Gastrocnemius medialis (tissue), 4 donors: ENCODE data around the gene METTL4. TPM values are rescaled to one million over a fixed set of nuclear protein-coding genes. Genes with fewer than 3 reads are reported as not detected.

Experiments
- ATAC-seq, 2 donors: fragments of 150-250 bp; one replicate each; pipeline ENCODE4 v1.9.1; 2016
- DNase-seq, 2 donors: peaks; one replicate each; pipeline ENCODE4 v3.0.0-alpha.2; 2019
- H3K27ac ChIP-seq, 4 donors: fragments of 200-600 bp; sonication (generic); 1 replicate in 1 of 4; 2 replicates in 3 of 4; pipeline ENCODE4 v1.5.1; 2016 to 2018; ENCODE audit warnings: mild to moderate bottlenecking in 2 of 4, moderate library complexity in 1 of 4
- H3K27me3 ChIP-seq, 3 donors: fragments of 200-600 bp; sonication (generic) in 2 of 3; 1 replicate in 1 of 3; 2 replicates in 2 of 3; pipeline versions ENCODE4 v1.5.1 to v1.6.0; 2016 to 2019; ENCODE audit warnings: mild to moderate bottlenecking in 1 of 3, moderate library complexity in 1 of 3
- H3K36me3 ChIP-seq, 2 donors: fragments of 200-600 bp; sonication (generic) in 1 of 2; one replicate each; pipeline ENCODE4 v1.5.1; 2017 to 2018
- H3K4me1 ChIP-seq, 2 donors: fragments of 200-600 bp; sonication (generic) in 1 of 2; one replicate each; pipeline ENCODE4 v1.5.1; 2016 to 2017; ENCODE audit warnings: mild to moderate bottlenecking in 2 of 2
- H3K4me3 ChIP-seq, 4 donors: fragments of 200-600 bp; sonication (generic) in 3 of 4; 1 replicate in 1 of 4; 2 replicates in 3 of 4; pipeline ENCODE4 v1.5.1; 2016 to 2019; ENCODE audit warnings: mild to moderate bottlenecking in 2 of 4
- H3K9me3 ChIP-seq, 3 donors: fragments of 200-600 bp; sonication (generic) in 2 of 3; 1 replicate in 1 of 3; 2 replicates in 2 of 3; pipeline ENCODE4 v1.5.1; 2016 to 2019
- CTCF ChIP-seq, 5 experiments: fragments of 450-650 bp in 3 of 5; fragments of 200-600 bp in 2 of 5; sonication (generic) in 2 of 5; IDR thresholded peaks in 4 of 5; conservative IDR thresholded peaks in 1 of 5; 1 replicate in 4 of 5; 2 replicates in 1 of 5; pipeline ENCODE4 v1.5.1; 2016 to 2019; ENCODE audit warnings: antibody characterized with exemption in 5 of 5, mild to moderate bottlenecking in 3 of 5, moderate library complexity in 3 of 5
- POLR2A ChIP-seq, 2 donors: fragments of 450-650 bp; IDR thresholded peaks; one replicate each; pipeline ENCODE4 v1.6.1; 2017; ENCODE audit warnings: antibody characterized with exemption in 2 of 2, mild to moderate bottlenecking in 2 of 2, moderate library complexity in 2 of 2
- in situ Hi-C, 4 donors: fragments of 200-750 bp; cut with MboI; loops; one replicate each; pipeline versions ENCODE4 v1.15.0 to v1.8.0; 2017; ENCODE audit warnings: low sequenced_read_pairs in 4 of 4
- intact Hi-C: fragments of 100-400 bp; cut with DNase I; formaldehyde crosslinking; loops from one replicate; pipeline ENCODE4 v1.15.1; 2023; ENCODE audit warnings: low total_unique reads
- total RNA-seq, 4 donors: library from RNA; depleted of rRNA; stranded (reverse); fragments of >200 nt; gene quantifications; one replicate each; pipeline versions ENCODE4 v1.1.0 to v1.2.3, GENCODE V29; 2016

METTL4 gene
- total RNA-seq, 4 donors from 2014 or later, result 1.4 to 2.9 (median 1.8) TPM

- in situ Hi-C loops, result no loop called here
- H3K4me3 ChIP-seq, result no peak overlapping the region
- no peak for DNase-seq
- H3K36me3 ChIP-seq, result no peaks in the 10 kb centered on the region
- no peak overlapping the region for H3K27ac ChIP-seq
- intact Hi-C loops, result no loop called here
- no peak for TF ChIP-seq CTCF (IDR thresholded peaks at IDR 0.05 in 4 of 5, conservative IDR thresholded peaks at IDR 0.05 in 1 of 5)
- no peak for TF ChIP-seq POLR2A (IDR thresholded peaks at IDR 0.05)
- ATAC-seq, result no peak
- no peaks in the 10 kb centered on the region for H3K27me3 ChIP-seq
- H3K4me1 ChIP-seq, result peaks cover 0 to 9% of the 10 kb centered on the region in 2 donors
- H3K9me3 ChIP-seq, result no peaks in the 10 kb centered on the region
These were observed 52.8 kb downstream of the METTL4 start for GRCh38 chr18:2518473-2518872.

GRCh38 chr18:2515908-2516625 lies 55.2 kb downstream of the METTL4 start:
- in situ Hi-C loops, result no loop called here
- Histone ChIP-seq H3K9me3 (no peaks in the 10 kb centered on the region), H3K4me3 (no peak overlapping the region), H3K27me3 (no peaks in the 10 kb centered on the region), H3K36me3 (no peaks in the 10 kb centered on the region), H3K4me1 (peaks cover 0 to 9% of the 10 kb centered on the region in 2 donors), H3K27ac (no peak overlapping the region)
- TF ChIP-seq POLR2A (IDR thresholded peaks at IDR 0.05) (no peak), CTCF (IDR thresholded peaks at IDR 0.05 in 4 of 5, conservative IDR thresholded peaks at IDR 0.05 in 1 of 5) (no peak)
- intact Hi-C loops, result no loop called here
- DNase-seq (no peak), ATAC-seq (peak; percentile 24 to 56)

- Histone ChIP-seq H3K36me3 (no peaks in the 10 kb centered on the region), H3K9me3 (no peaks in the 10 kb centered on the region), H3K4me3 (no peak overlapping the region), H3K27ac (no peak overlapping the region), H3K4me1 (peaks cover 0 to 9% of the 10 kb centered on the region in 2 donors), H3K27me3 (no peaks in the 10 kb centered on the region)
- intact Hi-C loops (no loop called here), in situ Hi-C loops (no loop called here)
- ATAC-seq (no peak), DNase-seq (no peak)
- no peak for TF ChIP-seq POLR2A (IDR thresholded peaks at IDR 0.05)
- no peak for TF ChIP-seq CTCF (IDR thresholded peaks at IDR 0.05 in 4 of 5, conservative IDR thresholded peaks at IDR 0.05 in 1 of 5)
These were observed 56.0 kb downstream of the METTL4 start for GRCh38 chr18:2515171-2515787.

- Histone ChIP-seq H3K27me3 (no peaks in the 10 kb centered on the region), H3K4me3 (no peak overlapping the region), H3K27ac (no peak overlapping the region), H3K36me3 (no peaks in the 10 kb centered on the region), H3K9me3 (no peaks in the 10 kb centered on the region), H3K4me1 (peaks cover 0 to 9% of the 10 kb centered on the region in 2 donors)
- in situ Hi-C loops, result no loop called here
- DNase-seq, result no peak
- intact Hi-C loops, result no loop called here
- ATAC-seq, result no peak
- TF ChIP-seq POLR2A (IDR thresholded peaks at IDR 0.05), result no peak
- TF ChIP-seq CTCF (IDR thresholded peaks at IDR 0.05 in 4 of 5, conservative IDR thresholded peaks at IDR 0.05 in 1 of 5), result no peak
These were observed 57.7 kb downstream of the METTL4 start for GRCh38 chr18:2513616-2514015.
